Nephron progenitor cell (in vitro differentiated cells): Measurements from ENCODE around the gene RANGAP1.

ENCODE experiments used
- DNase-seq: peaks from one replicate; pipeline ENCODE4 v3.0.0; 2021
- H3K27ac Mint-ChIP-seq: 2 replicates; pipeline ENCODE4 v1.8.0; 2021; ENCODE audit warnings: mild to moderate bottlenecking, moderate library complexity, mixed read lengths
- H3K27me3 Mint-ChIP-seq: 2 replicates; pipeline ENCODE4 v1.8.0; 2021; ENCODE audit warnings: mild to moderate bottlenecking, low read depth, mixed read lengths; ENCODE audit not compliant: poor library complexity
- H3K36me3 Mint-ChIP-seq: 2 replicates; pipeline ENCODE4 v1.8.0; 2021; ENCODE audit warnings: low read depth, mixed read lengths
- H3K4me1 Mint-ChIP-seq: 2 replicates; pipeline ENCODE4 v1.8.0; 2021; ENCODE audit warnings: mixed read lengths
- H3K4me3 Mint-ChIP-seq: 2 replicates; pipeline ENCODE4 v1.8.0; 2021; ENCODE audit warnings: mild to moderate bottlenecking, moderate library complexity, mixed read lengths
- H3K9me3 Mint-ChIP-seq: 2 replicates; pipeline ENCODE4 v1.8.0; 2021; ENCODE audit warnings: mild to moderate bottlenecking, moderate library complexity, mixed read lengths
- CTCF ChIP-seq: fragments of 200-600 bp; sonication (generic); IDR thresholded peaks from 2 replicates; pipeline ENCODE4 v1.5.0; 2021; ENCODE audit warnings: antibody characterized with exemption

RANGAP1 gene

DNA sequence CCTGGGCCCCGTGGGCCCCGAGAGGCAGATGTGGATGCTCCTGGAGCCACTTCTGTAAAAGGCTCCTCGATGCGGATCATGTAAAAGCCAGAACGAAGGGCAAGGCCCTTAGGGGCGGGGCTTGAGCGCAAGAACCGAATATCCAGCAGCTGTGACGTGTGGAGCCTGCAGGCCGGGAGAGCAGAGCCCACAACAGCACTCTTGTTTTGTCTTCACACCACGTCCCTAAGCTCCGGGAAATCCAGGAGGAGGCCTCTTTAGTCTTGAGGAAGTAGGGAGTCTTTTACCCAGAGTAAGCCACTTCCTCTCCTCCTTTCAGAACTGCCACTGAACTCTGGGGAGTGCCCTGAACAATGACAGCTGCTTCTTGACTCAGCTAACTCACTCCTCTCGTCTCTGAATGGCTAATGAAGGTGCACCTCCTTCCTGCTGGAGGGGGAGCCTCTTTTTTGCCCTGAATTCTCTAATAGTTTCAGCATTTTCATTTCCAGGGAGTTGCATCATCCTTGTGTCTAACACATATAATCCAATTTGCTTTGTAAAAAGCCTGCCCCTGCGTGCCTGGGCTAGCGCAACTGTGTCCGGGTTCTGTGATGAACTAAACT, 68.3 kb downstream of the RANGAP1 start:
- peaks cover 16% of the 10 kb centered on the region for H3K9me3 Mint-ChIP-seq
- peaks cover 11% of the 10 kb centered on the region for H3K4me1 Mint-ChIP-seq
- no peak for DNase-seq
- no peak for TF ChIP-seq CTCF
- H3K27me3 Mint-ChIP-seq = no peaks in the 10 kb centered on the region
- peaks cover 75% of the 10 kb centered on the region for H3K36me3 Mint-ChIP-seq
- H3K4me3 Mint-ChIP-seq = no peak overlapping the region
- H3K27ac Mint-ChIP-seq = peak overlapping the region; percentile 68

DNA sequence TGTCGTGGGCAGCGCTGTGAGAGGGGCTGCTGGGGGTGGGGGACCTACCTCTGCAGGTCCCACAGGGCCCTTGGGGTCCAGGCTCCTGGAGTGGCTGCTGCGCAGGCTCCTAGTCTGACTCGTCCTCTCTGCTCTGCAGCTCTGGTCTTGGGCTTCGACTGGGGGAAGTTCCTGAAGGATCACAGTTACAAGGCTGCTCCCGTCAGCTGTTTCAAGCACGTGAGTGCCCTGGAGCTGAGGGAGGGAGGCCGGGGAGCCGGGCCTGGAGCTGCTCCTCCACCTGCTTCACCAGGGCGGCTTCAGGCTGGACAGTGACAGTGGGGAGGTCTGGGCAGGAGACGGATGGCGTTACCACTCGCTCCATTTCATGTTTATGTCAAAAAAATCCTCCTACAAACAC, 69.0 kb downstream of the RANGAP1 start:
- no peak for TF ChIP-seq CTCF
- H3K36me3 Mint-ChIP-seq = peaks cover 81% of the 10 kb centered on the region
- no peaks in the 10 kb centered on the region for H3K27me3 Mint-ChIP-seq
- H3K27ac Mint-ChIP-seq = no peak overlapping the region
- no peak overlapping the region for H3K4me3 Mint-ChIP-seq
- peaks cover 19% of the 10 kb centered on the region for H3K9me3 Mint-ChIP-seq
- no peak for DNase-seq
- H3K4me1 Mint-ChIP-seq = peaks cover 11% of the 10 kb centered on the region

DNA sequence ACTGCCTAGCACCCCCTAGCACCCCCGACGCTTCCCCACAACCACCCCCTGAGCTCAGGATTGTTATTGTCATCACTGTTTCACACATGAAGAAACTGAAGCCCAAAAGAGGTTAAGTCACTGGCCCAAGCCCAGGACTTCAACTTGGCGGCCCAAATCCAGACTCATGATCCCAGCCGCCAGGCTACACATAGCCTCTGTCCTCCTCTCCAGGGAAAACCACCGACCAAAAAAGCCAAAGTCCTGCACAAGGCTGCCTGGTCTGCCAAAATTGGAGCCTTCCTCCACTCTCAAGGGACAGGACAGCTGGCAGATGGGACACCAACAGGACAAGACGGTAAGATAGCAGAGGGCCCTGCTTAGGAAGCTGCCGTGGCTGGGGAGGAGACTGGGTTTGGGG, 70.1 kb downstream of the RANGAP1 start:
- Mint-ChIP-seq H3K4me3 (no peak overlapping the region), H3K4me1 (peaks cover 11% of the 10 kb centered on the region), H3K27me3 (no peaks in the 10 kb centered on the region), H3K9me3 (peaks cover 20% of the 10 kb centered on the region), H3K27ac (no peak overlapping the region), H3K36me3 (peaks cover 80% of the 10 kb centered on the region)
- no peak for DNase-seq
- TF ChIP-seq CTCF = no peak

DNA sequence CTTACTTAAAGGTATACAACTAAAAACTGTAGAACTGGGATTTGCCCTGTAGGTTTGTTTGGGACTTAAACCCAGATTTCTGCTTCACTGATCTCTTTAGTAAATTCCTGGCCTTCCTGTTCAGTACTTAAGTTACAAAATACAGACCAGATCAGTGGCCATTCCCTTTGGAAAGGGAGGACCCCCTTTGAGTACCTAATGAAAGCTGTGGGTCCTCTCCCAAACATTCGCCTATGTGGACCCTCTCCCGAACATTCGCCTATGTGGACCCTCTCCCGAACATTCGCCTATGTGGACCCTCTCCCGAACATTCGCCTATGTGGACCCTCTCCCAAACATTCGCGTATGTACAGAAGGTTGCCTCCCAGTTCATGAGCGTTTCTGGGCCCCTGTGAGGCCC, 70.6 kb downstream of the RANGAP1 start:
- H3K4me1 Mint-ChIP-seq = peaks cover 11% of the 10 kb centered on the region
- H3K27ac Mint-ChIP-seq = no peak overlapping the region
- H3K36me3 Mint-ChIP-seq = peaks cover 81% of the 10 kb centered on the region
- H3K4me3 Mint-ChIP-seq = no peak overlapping the region
- no peak for TF ChIP-seq CTCF
- peaks cover 20% of the 10 kb centered on the region for H3K9me3 Mint-ChIP-seq
- DNase-seq = no peak
- H3K27me3 Mint-ChIP-seq = no peaks in the 10 kb centered on the region

DNA sequence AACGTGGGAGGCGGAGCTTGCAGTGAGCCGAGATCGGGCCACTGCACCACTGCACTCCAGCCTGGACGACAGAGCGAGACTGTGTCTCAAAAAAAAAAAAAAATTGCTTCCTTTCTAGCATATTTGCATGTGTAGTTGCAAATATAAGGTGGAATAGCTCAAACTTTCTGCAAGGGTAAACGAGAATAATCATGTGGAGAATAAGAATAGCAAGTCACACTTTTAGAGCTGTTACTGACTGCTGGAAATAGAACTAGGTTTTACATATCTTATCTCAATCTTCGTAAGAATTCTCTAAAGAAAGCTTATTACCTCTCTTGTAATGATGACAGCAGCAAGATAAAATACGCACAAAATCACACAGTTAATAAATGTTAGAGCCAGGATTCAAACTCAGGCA, 79.3 kb downstream of the RANGAP1 start:
- peak overlapping the region; percentile 74 for H3K4me3 Mint-ChIP-seq
- H3K4me1 Mint-ChIP-seq = peaks cover 17% of the 10 kb centered on the region
- TF ChIP-seq CTCF = no peak
- H3K27me3 Mint-ChIP-seq = peaks cover 31% of the 10 kb centered on the region
- no peak overlapping the region for H3K27ac Mint-ChIP-seq
- peaks cover 25% of the 10 kb centered on the region for H3K36me3 Mint-ChIP-seq
- no peaks in the 10 kb centered on the region for H3K9me3 Mint-ChIP-seq
- no peak for DNase-seq
